CD4-positive, alpha-beta T cell (primary cell): Measurements from ENCODE around the gene TOLLIP. TPM values are rescaled to one million over a fixed set of nuclear protein-coding genes. Genes with fewer than 3 reads are reported as not detected.

Experiments used
- ATAC-seq: fragments of 200-7000 bp; cut with Tn5 transposase; one replicate; pipeline ENCODE4 v1.10.0; 2022; ENCODE audit warnings: mild to moderate bottlenecking; ENCODE audit not compliant: poor library complexity
- CTCF ChIA-PET: fragments of 350-600 bp; sonication (Branson Sonifier 250); formaldehyde crosslinking; loops from one replicate; lab custom pipeline; 2021; ENCODE audit warnings: antibody characterized with exemption, inconsistent platforms; lab: Charles Lee
- POLR2A ChIA-PET: fragments of 350-600 bp; sonication (Branson Sonifier 250); formaldehyde crosslinking; loops from one replicate; lab custom pipeline; 2021; ENCODE audit warnings: antibody characterized with exemption, inconsistent platforms; lab: Charles Lee
- DNase-seq, 14 experiments: peaks; one replicate each; pipeline ENCODE4 v3.0.0-alpha.2; 2013 to 2020; ENCODE audit warnings: mixed read lengths in 2 of 14
- H3K27ac ChIP-seq, 2 donors: one replicate each; pipeline versions ENCODE4 v1.5.1 to v1.7.0; 2013; ENCODE audit warnings: low read length in 2 of 2, low read depth in 1 of 2, mild to moderate bottlenecking in 1 of 2
- H3K27me3 ChIP-seq, 2 experiments: 1 replicate in 1 of 2; 2 replicates in 1 of 2; pipeline versions ENCODE4 v1.6.1 to v1.7.0; 2013; ENCODE audit warnings: low read length in 2 of 2, control low read depth in 1 of 2, mild to moderate bottlenecking in 1 of 2, moderate library complexity in 1 of 2; ENCODE audit not compliant: insufficient read depth in 2 of 2, control insufficient read depth in 1 of 2
- H3K36me3 ChIP-seq: one replicate; pipeline ENCODE4 v1.6.1; 2013; ENCODE audit warnings: low read length, control low read depth; ENCODE audit not compliant: insufficient read depth
- H3K4me1 ChIP-seq: one replicate; pipeline ENCODE4 v1.6.1; 2013; ENCODE audit warnings: low read length, control low read depth; ENCODE audit not compliant: insufficient read depth
- H3K4me3 ChIP-seq: one replicate; pipeline ENCODE4 v1.5.1; 2013; ENCODE audit warnings: mild to moderate bottlenecking, low read length, moderate library complexity
- H3K9me3 ChIP-seq, 2 experiments: 1 replicate in 1 of 2; 2 replicates in 1 of 2; pipeline versions ENCODE4 v1.6.1 to v1.7.0; 2013; ENCODE audit warnings: low read length in 2 of 2, mild to moderate bottlenecking in 2 of 2, control low read depth in 1 of 2, moderate library complexity in 1 of 2; ENCODE audit not compliant: control insufficient read depth in 1 of 2, insufficient read depth in 1 of 2
- H3K27ac Mint-ChIP-seq: one replicate; pipeline ENCODE4 v1.8.0; 2020; ENCODE audit warnings: mixed read lengths
- H3K27me3 Mint-ChIP-seq: one replicate; pipeline ENCODE4 v1.8.0; 2021; ENCODE audit warnings: mixed read lengths
- H3K36me3 Mint-ChIP-seq: one replicate; pipeline ENCODE4 v1.8.0; 2021; ENCODE audit warnings: low read depth, mixed read lengths
- H3K4me1 Mint-ChIP-seq: one replicate; pipeline ENCODE4 v1.8.0; 2021; ENCODE audit warnings: low read depth, mixed read lengths
- H3K4me3 Mint-ChIP-seq: one replicate; pipeline ENCODE4 v1.8.0; 2020; ENCODE audit warnings: mild to moderate bottlenecking, mixed read lengths
- H3K9me3 Mint-ChIP-seq: one replicate; pipeline ENCODE4 v1.8.0; 2020; ENCODE audit warnings: mixed read lengths
- intact Hi-C, 2 experiments: fragments of 100-400 bp; cut with DNase I in 1 of 2; cut with micrococcal nuclease in 1 of 2; formaldehyde crosslinking; loops; one replicate each; pipeline versions ENCODE4 v1.15.1 to v1.9.0; 2023 to 2025; cut with DNase I, micrococcal nuclease
- total RNA-seq, 174 experiments: library from RNA in 2 of 174; stranded (reverse) in 2 of 174; gene quantifications; one replicate each; pipeline ENCODE4 v1.2.3 and lab custom pipeline; 2021 to 2026
- TF ChIP-seq, protein P1 (sequence below): fragments of 200-600 bp; IDR thresholded peaks from one replicate; pipeline ENCODE4 v1.8.0; 2022; ENCODE audit warnings: antibody characterized with exemption, mild to moderate bottlenecking

The TOLLIP gene
- total RNA-seq, 2 experiments from 2014 or later: 38.9 to 41.0 TPM

- no peak overlapping the region for H3K27ac Mint-ChIP-seq
- ChIA-PET POLR2A (no interaction called here), CTCF (no interaction called here)
- no peaks in the 10 kb centered on the region for H3K4me1 ChIP-seq
- H3K36me3 Mint-ChIP-seq: no peaks in the 10 kb centered on the region
- H3K4me1 Mint-ChIP-seq: no peaks in the 10 kb centered on the region
- intact Hi-C loops: no loop called here
- no peaks in the 10 kb centered on the region for H3K27me3 Mint-ChIP-seq
- no peak overlapping the region for H3K4me3 ChIP-seq
- no peak for DNase-seq
- TF ChIP-seq, protein P1, sequence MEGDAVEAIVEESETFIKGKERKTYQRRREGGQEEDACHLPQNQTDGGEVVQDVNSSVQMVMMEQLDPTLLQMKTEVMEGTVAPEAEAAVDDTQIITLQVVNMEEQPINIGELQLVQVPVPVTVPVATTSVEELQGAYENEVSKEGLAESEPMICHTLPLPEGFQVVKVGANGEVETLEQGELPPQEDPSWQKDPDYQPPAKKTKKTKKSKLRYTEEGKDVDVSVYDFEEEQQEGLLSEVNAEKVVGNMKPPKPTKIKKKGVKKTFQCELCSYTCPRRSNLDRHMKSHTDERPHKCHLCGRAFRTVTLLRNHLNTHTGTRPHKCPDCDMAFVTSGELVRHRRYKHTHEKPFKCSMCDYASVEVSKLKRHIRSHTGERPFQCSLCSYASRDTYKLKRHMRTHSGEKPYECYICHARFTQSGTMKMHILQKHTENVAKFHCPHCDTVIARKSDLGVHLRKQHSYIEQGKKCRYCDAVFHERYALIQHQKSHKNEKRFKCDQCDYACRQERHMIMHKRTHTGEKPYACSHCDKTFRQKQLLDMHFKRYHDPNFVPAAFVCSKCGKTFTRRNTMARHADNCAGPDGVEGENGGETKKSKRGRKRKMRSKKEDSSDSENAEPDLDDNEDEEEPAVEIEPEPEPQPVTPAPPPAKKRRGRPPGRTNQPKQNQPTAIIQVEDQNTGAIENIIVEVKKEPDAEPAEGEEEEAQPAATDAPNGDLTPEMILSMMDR: no peak
- H3K9me3 ChIP-seq: peaks cover 0 to 32% of the 10 kb centered on the region in 2 experiments
- no peaks in the 10 kb centered on the region for H3K27me3 ChIP-seq
- H3K9me3 Mint-ChIP-seq: no peaks in the 10 kb centered on the region
- H3K36me3 ChIP-seq: no peaks in the 10 kb centered on the region
- no peak overlapping the region for H3K4me3 Mint-ChIP-seq
- no peak for ATAC-seq
- H3K27ac ChIP-seq: no peak overlapping the region
Observed at GRCh38 chr11:1239596-1240205, 69.7 kb downstream of the TOLLIP start.

DNA sequence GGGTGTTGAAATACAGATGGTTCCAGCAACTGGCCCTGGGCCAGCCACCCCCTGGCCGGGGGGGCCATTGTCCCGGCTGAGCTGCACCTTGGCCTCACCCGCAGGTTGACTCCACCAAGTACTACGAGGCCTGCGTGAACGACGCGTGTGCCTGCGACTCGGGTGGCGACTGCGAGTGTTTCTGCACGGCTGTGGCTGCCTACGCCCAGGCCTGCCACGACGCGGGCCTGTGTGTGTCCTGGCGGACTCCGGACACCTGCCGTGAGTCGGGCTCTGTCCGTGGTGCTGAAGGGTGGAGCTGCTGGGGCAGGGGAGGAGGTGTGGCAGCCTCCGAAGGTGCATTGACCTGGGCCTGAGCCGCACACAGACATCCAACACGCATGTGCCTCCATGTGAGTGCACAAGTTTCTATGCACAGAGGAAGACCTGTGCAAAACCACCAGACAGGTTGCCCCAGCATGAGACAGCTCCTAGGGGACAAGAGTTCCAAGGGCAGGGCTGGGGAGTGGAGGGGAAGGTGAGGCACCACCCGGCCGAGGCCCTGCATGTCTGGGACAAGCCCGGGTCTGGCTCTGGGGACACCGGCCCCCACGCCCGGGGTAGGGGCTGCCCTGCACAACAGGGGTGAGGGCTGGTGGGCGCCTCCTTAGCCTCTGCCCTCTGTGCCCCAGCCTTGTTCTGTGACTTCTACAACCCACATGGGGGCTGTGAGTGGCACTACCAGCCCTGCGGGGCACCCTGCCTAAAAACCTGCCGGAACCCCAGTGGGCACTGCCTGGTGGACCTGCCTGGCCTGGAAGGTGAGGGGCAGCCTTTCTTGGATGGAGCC is 70.5 kb downstream of the TOLLIP start:
- Histone ChIP-seq H3K9me3 (peaks cover 0 to 32% of the 10 kb centered on the region in 2 experiments), H3K4me1 (no peaks in the 10 kb centered on the region), H3K27ac (no peak overlapping the region), H3K36me3 (no peaks in the 10 kb centered on the region), H3K27me3 (no peaks in the 10 kb centered on the region), H3K4me3 (no peak overlapping the region)
- DNase-seq (no peak), ATAC-seq (no peak)
- ChIA-PET POLR2A (no interaction called here), CTCF (no interaction called here)
- TF ChIP-seq, protein P1: no peak
- no peaks in the 10 kb centered on the region for H3K4me1 Mint-ChIP-seq
- H3K9me3 Mint-ChIP-seq: no peaks in the 10 kb centered on the region
- H3K27ac Mint-ChIP-seq: no peak overlapping the region
- H3K36me3 Mint-ChIP-seq: no peaks in the 10 kb centered on the region
- intact Hi-C loops: no loop called here
- no peak overlapping the region for H3K4me3 Mint-ChIP-seq
- H3K27me3 Mint-ChIP-seq: no peaks in the 10 kb centered on the region

- CTCF ChIA-PET: no interaction called here
- DNase-seq: no peak
- no peak for ATAC-seq
- H3K27me3 ChIP-seq: no peaks in the 10 kb centered on the region
- Mint-ChIP-seq H3K4me1 (no peaks in the 10 kb centered on the region), H3K36me3 (no peaks in the 10 kb centered on the region), H3K9me3 (no peaks in the 10 kb centered on the region), H3K4me3 (no peak overlapping the region), H3K27me3 (no peaks in the 10 kb centered on the region), H3K27ac (no peak overlapping the region)
- POLR2A ChIA-PET: no interaction called here
- no peaks in the 10 kb centered on the region for H3K4me1 ChIP-seq
- no peak overlapping the region for H3K27ac ChIP-seq
- peaks cover 0 to 32% of the 10 kb centered on the region in 2 experiments for H3K9me3 ChIP-seq
- TF ChIP-seq, protein P1: no peak
- no peak overlapping the region for H3K4me3 ChIP-seq
- H3K36me3 ChIP-seq: no peaks in the 10 kb centered on the region
- intact Hi-C loops: no loop called here
Observed at GRCh38 chr11:1237851-1238250, 71.6 kb downstream of the TOLLIP start.
